Measurements from ENCODE around the gene C19orf33.
"Not testable (repeated sequence)": the region's sequence is repeated elsewhere in the genome, so short reads cannot be mapped to it uniquely, and the experiment has no call there.

Gene C19orf33

GRCh38 chr19:38303517-38304351 lies at the start of gene C19orf33:
Gene C19orf33 (plus strand): TSS chr19:38304251. CDS start chr19:38304262, 11 bp downstream.
- no peak for DNase-seq

DNA sequence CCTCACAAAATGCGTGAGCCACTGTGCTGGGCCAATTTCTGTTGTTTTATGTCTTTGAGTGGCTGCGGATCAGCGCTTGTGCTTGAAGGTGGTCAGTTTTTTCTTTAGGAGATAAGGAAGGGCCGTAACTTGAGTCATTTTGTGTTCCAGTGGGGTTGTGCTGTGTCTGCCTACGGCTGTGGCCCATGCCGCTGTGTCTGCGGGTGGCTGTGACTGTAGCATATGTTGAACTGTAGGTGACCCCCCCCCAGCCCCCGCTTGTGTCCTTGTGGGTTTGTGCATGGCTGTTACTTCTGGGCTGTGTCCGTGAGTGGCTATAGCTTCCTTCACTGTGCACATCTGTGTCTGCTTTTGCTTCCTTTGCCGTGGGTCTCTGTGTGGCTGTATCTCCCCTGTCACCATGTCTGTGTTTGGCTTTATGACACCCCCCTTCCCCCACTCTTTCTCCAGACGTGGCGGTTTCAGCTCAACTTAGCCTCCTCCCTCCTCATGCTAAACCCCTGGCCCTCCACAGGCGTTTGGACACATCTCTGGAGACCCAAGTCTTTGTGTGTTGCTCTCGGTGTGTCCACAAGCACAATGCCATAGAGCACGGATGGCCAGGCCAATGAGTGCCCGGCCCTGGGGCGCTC lies 48.6 kb upstream of the C19orf33 start:
- DNase-seq: no peak

DNA sequence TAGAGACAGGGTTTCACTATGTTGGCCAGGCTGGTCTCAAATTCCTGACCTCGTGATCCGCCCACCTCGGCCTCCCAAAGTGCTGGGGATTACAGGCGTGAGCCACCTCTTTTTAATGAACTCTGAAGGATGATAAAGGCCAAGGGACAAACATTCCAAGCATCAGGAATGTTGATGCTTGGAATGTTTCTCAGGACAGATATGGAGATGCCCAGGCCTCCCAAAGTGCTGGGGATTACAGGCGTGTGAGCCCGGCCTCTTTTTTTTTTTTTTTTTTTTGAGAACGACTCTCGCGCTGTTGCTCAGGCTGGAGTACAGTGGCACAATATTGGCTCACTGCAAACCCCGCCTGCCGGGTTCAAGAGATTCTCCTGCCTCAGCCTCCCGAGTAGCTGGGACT lies 42.1 kb upstream of the C19orf33 start:
- not testable (repeated sequence) for DNase-seq

GRCh38 chr19:38262585-38263268 lies 41.3 kb upstream of the C19orf33 start:
- DNase-seq: no peak

DNA sequence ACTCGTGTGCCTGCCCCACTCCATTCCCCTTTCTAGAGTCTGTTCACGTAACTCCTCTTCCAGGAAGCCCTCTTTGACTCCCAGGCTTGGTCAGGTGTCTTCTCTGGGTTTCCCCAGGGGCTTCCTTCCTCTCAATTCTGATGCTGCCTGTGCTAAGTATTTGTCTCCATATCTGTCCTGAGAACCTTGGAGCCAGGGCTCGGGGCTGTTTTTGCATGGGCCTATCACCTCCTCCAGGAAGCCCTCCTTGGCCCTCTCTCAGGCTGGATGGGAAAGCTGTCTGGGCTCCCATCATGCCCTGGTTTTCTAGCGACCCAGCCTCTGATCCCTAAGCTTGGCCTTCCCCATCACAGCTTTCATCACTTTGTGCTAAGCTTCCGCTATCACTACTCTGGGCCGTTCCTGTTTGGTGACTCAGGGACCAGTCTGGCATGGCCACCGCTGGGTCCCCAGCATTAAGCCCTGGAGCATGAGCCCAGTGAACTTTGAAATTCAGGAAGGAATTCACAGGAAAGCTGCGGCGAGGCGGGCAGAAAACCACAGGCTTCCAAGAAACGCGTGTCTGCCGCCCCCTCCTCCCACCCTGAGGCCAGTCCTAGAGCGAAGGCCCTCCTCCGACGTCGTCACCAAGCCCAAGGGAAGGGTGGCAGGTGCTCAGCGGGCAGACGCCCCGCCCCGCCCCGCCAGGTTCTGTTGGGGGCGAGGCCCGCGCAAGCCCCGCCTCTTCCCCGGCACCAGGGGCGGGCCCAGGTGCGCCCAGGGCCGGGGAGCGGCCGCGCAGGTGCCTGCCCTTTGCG lies 40.2 kb upstream of the C19orf33 start:
- peak; percentile 61 for DNase-seq

DNA sequence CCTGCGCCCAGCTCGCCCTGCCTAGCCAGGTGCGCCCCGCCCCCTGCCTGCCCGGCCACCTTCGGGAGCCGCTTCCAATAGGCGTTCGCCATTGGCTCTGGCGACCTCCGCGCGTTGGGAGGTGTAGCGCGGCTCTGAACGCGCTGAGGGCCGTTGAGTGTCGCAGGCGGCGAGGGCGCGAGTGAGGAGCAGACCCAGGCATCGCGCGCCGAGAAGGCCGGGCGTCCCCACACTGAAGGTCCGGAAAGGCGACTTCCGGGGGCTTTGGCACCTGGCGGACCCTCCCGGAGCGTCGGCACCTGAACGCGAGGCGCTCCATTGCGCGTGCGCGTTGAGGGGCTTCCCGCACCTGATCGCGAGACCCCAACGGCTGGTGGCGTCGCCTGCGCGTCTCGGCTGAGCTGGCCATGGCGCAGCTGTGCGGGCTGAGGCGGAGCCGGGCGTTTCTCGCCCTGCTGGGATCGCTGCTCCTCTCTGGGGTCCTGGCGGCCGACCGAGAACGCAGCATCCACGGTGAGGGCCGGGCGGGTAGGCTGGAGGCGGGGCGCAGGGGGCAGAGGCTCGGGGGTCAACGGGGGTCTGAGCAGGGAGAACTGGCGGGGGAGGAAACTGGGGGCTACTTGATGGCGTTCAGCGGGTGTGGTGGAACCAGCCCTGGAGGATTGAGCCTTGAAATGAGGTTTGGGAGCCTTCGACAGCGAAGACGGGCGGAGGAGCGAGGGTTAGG lies 39.4 kb upstream of the C19orf33 start, which contains the start of gene SPINT2:
Gene SPINT2, plus strand, starts transcription at position 88 of the 727 bp plus-strand sequence. Its CDS starts 320 bp downstream, at position 408.
- peak; percentile 26 for DNase-seq

- DNase-seq: no peak
These were observed 38.7 kb upstream of the C19orf33 start for GRCh38 chr19:38265213-38265861.

DNA sequence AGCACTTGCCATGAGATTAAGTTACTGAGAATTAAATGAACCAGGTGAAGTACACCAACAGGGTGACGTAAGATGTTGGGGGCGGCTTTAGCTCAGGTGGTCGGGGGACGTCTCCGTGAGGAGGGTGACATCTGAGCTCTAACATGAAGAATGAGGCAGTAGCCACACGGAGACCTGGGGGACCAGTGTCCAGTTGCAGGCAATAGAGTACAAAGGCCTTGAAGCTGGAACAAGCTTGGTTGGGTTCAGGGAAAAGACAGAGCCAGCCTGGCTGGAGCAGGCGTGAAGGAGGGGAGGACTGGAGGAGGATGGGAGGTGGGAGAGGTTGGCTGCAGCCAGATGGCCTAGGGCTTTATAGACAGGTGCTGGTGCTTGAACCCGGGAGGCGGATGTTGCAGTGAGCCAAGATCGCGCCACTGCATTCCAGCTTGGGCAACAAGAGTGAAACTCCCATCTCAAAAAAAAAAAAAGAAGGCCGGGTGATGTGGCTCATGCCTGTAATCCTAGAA lies 38.1 kb upstream of the C19orf33 start:
- no peak for DNase-seq

GRCh38 chr19:38266981-38267597 lies 37.0 kb upstream of the C19orf33 start:
- DNase-seq: no peak

- DNase-seq: no peak
These were observed 36.1 kb upstream of the C19orf33 start for GRCh38 chr19:38267761-38268483.

- DNase-seq: no peak
These were observed 35.5 kb upstream of the C19orf33 start for GRCh38 chr19:38268539-38268938.

DNA sequence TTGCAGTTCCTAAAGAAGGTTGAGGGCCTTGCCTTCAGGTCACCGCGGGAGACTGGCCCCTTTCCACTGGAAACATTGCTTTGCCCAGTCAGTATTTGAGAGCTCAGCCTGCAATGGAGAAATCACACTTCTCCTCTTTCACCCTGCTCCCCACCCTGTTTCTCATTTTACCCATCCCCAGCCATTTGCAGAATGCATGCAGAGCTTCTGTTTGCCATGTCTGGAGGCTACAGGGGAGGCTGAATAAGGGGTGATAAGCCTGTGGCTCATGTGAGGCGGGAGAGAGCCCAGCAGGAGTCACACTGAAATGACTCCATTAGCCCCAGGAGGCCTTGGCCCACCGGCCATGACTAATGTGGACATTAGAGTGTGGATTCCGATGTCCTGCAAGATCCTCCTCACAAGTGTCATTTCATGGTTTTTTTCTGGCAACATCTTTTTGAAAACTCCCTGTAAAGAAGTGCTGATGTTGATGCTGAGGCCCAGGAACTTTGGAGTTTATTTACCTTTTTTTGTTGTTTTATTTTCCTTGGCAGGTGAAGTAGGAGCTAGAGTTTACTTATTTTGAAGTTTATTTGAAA lies 33.4 kb upstream of the C19orf33 start:
- DNase-seq: no peak

GRCh38 chr19:38273499-38273898 lies 30.6 kb upstream of the C19orf33 start:
- no peak for DNase-seq

DNA sequence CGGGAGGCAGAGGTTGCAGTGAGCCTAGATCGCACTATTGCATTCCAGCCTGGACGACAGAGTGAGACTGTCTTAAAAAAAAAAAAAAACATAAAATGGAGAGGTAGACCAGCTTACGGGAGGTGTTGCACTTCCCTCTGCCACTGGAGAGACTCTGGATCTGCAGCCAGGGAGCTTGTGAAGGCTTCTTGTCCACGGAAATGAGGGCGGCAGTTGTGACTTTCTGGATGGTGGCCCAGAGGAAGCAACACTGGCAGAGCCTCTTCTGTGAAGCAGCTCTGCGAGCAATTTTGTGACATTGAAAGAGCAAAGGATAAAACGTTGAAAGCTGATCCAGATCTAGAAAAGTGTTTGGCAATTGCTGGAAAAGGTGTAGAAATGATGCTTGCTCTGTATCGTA lies 29.3 kb upstream of the C19orf33 start:
- DNase-seq: no peak

- DNase-seq: no peak
These were observed 27.0 kb upstream of the C19orf33 start for GRCh38 chr19:38276942-38277517.

GRCh38 chr19:38277549-38277948 lies 26.5 kb upstream of the C19orf33 start:
- DNase-seq: no peak

DNA sequence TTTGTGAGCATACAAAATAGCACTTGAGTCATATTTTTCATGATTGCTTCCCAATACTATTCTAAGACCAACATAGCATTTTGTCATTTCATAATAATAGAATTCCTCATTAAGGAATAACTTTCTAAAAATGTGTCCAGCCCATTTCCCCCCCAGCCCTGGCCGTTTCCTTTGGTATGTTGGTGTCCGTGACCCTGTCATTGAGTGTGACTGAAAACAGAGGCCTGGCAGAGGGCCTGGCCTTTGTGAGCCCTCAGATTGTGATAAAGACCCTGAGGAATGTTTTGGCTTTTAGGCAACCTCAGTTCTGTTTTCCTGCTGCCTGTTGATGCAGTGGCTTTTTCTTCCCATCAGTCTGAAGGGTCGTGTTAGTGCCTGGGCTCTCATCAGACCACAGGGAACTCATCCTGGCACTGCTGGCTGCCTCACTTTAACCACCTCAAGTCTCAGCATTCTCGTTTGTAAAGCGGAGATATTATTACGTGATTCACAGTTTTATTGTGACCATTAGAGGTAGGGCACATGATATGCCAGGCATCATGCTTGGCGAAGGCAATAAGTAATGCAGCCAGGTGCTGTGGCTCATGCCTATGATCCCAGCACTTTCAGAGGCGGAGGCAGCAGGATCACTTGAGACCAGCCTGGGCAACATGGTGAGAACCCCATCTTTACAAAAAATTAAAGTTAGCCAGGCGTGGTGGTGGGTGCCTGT lies 25.9 kb upstream of the C19orf33 start:
- DNase-seq: no peak

DNA sequence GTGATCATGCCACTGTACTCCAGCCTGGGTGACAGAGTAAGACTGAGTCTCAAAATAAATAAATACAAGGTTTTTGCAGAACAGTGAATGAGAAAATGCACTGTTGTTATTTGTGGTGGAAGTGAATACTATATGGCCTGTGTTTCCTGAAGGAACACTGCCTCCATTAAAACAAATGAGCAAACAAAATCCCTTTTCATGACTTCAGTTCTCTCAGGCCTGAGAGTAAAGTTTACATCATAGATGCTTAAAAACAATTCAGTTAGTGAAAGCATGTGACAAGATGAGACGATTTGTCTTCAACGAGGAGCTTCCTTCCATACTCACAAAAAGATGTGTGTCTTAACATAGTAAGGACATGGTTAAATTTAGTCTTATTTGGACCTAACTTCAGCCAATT lies 25.3 kb upstream of the C19orf33 start:
- DNase-seq: no peak

Measured in activated CD4-positive, alpha-beta T cell treated with anti-CD3 and anti-CD28 coated beads for 1 hour (primary cell).